ENCODE data around the gene SYCN.
"Not testable (repeated sequence)": the region's sequence is repeated elsewhere in the genome, so short reads cannot be mapped to it uniquely, and the experiment has no call there.

The SYCN gene

GRCh38 chr19:39203372-39204341, at the start of gene SYCN:
Gene SYCN, minus strand, starts transcription at chr19:39204263. Its CDS starts 9 bp downstream, at chr19:39204254.
- no peak for FAIRE-seq
- DNase-seq (ENCODE audit: low spot score): no peak

DNA sequence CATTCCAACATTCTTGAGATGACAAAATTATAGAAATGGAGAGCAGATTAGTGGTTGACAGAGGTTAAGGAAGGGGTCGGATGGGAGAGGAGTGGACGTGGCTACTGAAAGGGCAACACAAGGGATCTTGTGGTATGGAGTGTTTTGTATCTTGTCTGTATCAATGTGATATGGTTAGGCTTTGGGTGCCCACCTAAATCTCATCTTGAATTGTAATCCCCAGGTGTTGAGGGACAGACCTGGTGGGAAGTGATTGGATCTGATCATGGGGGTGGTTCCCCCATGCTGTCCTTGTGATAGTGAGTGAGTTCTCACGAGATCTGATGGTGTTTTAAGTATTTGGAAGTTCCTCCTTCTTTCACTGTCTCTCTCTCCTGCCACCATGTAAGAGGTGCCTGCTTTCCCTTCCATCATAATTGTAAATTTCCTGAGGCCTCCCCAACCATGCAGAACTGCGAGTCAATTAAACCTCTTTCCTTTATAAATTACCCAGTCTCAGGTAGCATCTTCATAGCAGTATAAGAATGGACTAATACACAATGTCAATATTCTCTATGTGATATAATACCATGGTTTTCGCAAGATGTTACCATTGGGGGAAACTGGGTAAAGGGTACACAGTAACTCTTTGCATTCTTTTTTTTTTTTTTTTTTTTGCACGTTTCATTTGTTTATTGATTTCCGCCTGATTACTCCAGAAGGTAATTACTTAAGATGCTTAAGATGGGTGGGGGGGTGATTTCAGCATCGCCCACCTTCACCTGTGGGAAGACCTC, 49.5 kb upstream of the SYCN start:
- DNase-seq (ENCODE audit: low spot score) (no peak), FAIRE-seq (no peak)

DNA sequence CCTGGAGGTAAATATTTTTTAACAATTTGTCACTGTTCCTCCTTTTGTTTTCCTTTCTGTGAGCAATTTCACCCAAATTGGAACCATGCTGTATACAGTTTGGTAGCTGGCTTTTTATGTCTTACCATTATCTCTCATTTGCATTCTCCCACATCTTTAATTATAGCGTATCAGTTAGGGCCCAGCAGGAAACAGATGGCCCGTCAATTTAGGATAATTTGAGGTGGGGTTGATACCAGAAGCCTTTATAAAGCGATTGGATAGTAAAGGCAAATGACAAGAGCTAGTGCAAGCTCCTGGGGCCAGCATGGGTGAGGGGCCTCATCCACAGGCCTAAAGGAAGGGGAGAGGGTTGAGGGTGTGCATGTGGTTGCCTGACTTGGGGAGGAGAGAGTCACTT, 48.4 kb upstream of the SYCN start:
- no peak for DNase-seq (ENCODE audit: low spot score)
- FAIRE-seq: no peak

- no peak for DNase-seq (ENCODE audit: low spot score)
- no peak for FAIRE-seq
Measured at GRCh38 chr19:39251846-39252245, 47.8 kb upstream of the SYCN start.

- FAIRE-seq (no peak), DNase-seq (ENCODE audit: low spot score) (no peak)
Measured at GRCh38 chr19:39251081-39251480, 47.0 kb upstream of the SYCN start.

- DNase-seq (ENCODE audit: low spot score): no peak
Measured at GRCh38 chr19:39248806-39249205, 44.7 kb upstream of the SYCN start, which contains the start of gene IFNL4. Gene IFNL4, minus strand, starts transcription at chr19:39248856.

GRCh38 chr19:39247701-39248664, 43.9 kb upstream of the SYCN start:
- DNase-seq (ENCODE audit: low spot score) (no peak), FAIRE-seq (no peak)

More at GRCh38 chr19:39248806-39249205, 44.7 kb upstream of the SYCN start, which contains the start of gene IFNL4:
- no peak for FAIRE-seq

- FAIRE-seq (no peak), DNase-seq (ENCODE audit: low spot score) (no peak)
Measured at GRCh38 chr19:39246951-39247669, 43.0 kb upstream of the SYCN start.

- not testable (repeated sequence) for DNase-seq (ENCODE audit: low spot score); FAIRE-seq
Measured at GRCh38 chr19:39245166-39245565, 41.1 kb upstream of the SYCN start.

DNA sequence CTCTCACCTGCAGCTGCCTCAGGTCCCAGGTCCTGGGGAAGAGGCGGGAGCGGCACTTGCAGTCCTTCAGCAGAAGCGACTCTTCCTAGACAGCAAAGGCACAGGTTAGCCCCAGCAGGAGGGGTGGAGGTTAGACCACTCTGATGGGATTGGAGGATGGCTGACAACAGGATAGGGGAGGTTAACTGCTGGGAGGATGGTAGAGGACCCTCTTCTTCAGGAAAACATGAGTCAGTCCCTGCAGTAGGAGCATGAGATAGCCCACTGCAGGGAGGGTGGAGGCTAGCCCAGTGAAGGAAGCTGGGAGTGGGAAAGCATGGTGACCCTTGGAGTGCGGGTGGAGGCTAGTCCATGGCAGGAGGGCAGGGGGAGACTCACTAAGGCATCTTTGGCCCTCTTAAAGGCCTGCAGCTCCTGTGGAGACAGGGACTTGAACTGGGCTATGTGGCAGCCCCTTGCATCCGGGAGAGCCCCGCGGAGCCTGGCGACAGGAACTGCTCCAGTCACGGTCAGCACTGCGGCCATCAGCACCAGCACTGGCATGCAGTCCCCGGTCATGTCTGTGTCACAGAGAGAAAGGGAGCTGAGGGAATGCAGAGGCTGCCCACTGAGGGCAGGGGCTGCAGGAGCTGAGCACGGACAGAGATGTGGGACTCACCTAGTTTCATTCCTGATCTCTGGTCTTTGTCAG, 40.5 kb upstream of the SYCN start, which contains the start of gene IFNL3:
TSS of gene IFNL3 (minus strand) at position 597 of the 691 bp plus-strand sequence. CDS start at position 558, 39 bp downstream.
- not testable (repeated sequence) for FAIRE-seq; DNase-seq (ENCODE audit: low spot score)

- DNase-seq (ENCODE audit: low spot score); FAIRE-seq: not testable (repeated sequence)
Measured at GRCh38 chr19:39243741-39244140, 39.7 kb upstream of the SYCN start.

DNA sequence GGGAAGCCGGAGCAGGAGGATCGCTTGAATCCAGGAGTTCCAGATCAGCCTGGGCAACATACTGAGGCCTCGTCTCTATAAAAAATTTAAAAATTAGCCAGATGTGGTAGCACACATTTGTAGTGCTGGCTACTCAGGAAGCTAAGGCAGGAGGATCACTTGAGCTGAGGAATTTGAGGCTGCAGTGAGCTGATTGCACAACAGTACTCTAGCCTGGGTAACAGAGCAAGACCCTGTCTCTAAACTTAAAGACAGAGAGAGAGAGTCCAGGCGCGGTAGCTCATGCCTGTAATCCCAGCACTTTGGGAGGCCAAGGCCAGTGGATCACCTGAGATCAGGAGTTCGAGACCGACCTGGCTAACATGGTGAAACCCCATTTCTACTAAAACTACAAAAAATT, 36.4 kb upstream of the SYCN start:
- DNase-seq (ENCODE audit: low spot score) (no peak), FAIRE-seq (no peak)

DNA sequence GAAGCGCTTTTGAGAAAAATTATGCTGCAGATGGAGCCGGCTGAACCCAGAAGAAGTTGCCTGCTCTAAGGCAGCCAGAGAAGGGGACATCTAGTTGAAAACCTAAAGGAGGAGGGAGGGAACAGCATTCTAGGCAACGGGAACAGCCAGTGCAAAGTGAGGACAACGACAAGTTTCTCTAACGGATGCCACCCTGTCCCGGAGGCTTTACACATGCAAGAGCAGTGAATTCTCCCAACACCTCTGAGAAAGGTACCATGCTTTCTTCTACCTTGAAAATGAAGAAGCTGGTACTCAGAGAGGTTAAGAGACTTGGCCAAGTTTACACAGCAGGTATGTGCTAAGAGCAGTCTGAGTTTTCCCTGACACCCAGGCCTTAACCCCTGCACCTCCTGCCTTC, 34.9 kb upstream of the SYCN start:
- no peak for FAIRE-seq

GRCh38 chr19:39238209-39238608, 34.1 kb upstream of the SYCN start:
- FAIRE-seq (no peak), DNase-seq (ENCODE audit: low spot score) (no peak)

More for the DNA sequence above, 34.9 kb upstream of the SYCN start:
- no peak for DNase-seq (ENCODE audit: low spot score)

DNA sequence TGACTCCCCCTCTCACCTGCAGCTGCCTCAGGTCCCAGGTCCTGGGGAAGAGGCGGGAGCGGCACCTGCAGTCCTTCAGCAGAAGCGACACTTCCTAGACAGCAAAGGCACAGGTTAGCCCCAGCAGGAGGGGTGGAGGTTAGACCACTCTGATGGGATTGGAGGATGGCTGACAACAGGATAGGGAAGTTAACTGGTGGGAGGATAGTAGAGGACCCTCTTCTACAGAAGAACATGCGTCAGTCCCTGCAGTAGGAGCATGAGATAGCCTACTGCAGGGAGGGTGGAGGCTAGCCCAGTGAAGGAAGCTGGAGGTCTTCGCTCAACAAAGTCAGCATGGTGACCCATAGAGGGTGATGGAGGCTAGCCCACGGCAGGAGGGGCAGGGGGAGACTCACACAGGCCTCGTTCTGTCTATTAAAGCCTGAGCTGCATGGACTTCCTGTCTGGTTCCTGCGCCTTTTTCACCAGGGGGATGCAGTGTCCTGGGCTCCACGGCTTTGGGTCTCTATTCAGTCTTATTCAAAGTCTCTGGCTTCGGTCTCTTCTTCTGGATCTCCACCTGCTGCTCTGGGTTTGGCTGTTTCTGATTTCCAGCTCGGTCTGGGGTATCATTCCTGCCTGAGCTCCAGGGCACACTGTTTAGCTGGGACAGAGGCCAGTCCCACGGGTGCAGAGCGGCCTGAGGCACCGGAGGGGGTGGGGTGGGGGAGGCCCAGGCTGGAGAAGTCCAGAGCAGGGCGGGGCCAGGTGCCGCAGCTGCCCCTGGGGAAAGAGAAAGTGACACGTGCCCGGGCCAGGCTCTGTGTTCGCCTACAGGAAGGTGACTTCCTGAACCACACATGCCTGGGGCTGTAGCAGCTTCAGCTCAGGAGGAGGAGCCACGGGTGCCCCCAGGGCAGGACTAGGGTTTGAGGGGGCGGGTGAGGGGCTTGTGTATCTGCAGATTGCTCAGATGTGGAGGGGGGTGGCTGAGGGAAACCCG, 33.4 kb upstream of the SYCN start:
- FAIRE-seq: no peak
- DNase-seq (ENCODE audit: low spot score): no peak

DNA sequence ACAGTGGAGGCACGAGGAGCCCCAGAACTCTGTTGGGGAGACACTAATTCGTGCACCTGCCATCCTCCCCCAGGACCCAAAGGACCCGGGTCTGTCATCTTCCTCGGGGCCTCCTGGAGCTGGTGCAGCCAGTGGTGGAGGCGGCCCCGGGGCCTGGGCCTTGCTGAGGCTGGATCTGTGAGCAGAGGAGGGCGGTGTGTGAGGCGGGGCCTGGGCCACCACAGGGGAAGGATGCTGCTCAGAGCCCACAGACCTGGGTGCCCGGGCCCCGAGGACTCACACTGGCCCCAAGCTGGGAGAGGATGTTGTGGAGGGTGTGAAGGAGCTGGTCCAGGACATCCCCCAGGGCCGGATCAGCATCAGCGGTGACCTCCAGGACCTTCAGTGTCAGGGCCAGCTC, 32.5 kb upstream of the SYCN start:
- DNase-seq (ENCODE audit: low spot score) (no peak), FAIRE-seq (no peak)

DNA sequence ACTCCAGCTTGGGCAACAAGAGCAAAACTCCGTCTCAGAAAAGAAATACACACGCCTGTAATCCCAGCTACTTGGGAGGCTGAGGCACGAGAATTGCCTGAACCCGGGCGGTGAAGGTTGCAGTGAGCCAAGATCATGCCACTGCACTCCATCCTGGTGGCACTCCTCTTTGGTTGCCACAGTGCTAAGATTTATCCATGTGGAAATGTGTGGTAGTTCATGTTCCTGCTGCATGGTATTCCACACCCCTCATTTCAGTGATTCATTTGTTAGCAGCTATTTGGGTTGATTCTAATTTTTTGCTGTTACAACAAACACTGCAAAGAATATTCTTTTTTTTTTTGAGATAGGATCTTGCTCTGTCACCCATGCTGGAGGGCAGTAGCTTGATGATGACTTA, 28.6 kb upstream of the SYCN start:
- no peak for DNase-seq (ENCODE audit: low spot score)
- FAIRE-seq: no peak

DNA sequence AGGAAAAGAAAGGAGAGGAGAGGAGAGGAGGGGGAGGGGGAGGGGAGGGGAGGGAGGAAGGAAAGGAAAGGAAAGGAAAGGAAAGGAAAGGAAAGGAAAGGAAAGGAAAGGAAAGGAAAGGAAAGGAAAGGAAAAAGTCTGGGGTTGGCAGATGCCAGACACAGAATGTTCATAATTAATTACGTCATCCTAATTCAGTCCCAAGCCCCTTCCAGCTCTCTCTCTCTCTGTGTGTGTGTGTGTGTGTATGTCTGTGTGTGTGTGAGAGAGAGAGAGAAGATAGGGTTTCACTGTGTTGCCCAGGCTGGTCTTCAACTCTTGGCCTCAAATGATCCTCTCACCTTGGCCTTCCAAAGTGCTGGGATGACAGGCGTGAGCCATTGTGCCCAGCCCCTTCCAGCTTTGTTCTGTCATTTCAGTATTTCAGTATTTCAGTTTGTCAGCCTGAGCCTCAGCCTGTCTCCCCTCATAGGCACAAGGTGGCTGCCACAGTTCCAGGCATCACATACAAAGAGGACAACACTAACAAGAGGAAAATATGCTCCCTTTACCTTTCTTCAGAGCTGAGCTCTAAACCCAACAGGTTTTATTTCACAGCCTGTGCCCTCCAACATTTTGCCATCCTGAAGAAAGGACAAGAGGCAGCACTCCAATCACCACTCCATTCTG, 26.2 kb upstream of the SYCN start:
- no peak for FAIRE-seq

More for the DNA sequence above, 26.2 kb upstream of the SYCN start:
- no peak for DNase-seq (ENCODE audit: low spot score)
